ENCODE results near the gene DPP8.
"Not testable (repeated sequence)": the region's sequence is repeated elsewhere in the genome, so short reads cannot be mapped to it uniquely, and the experiment has no call there.

The DPP8 gene

GRCh38 chr15:65399997-65400396 is 117.5 kb downstream of the DPP8 start:
- no peak for TF ChIP-seq CTCF (IDR thresholded peaks at IDR 0.05; ENCODE audit: poor library complexity, severe bottlenecking)
- Histone ChIP-seq H3K27ac (ENCODE audit: poor library complexity, severe bottlenecking) (no peak overlapping the region), H3K36me3 (ENCODE audit: low read depth) (no peaks in the 10 kb centered on the region), H3K9me3 (ENCODE audit: severe bottlenecking) (no peaks in the 10 kb centered on the region), H3K27me3 (ENCODE audit: insufficient read depth, poor library complexity, severe bottlenecking) (peaks cover 42% of the 10 kb centered on the region), H3K4me3 (ENCODE audit: severe bottlenecking) (no peak overlapping the region), H3K4me1 (ENCODE audit: insufficient read depth, poor library complexity, severe bottlenecking) (no peaks in the 10 kb centered on the region)
- ATAC-seq (ENCODE audit: low read depth) (no peak), DNase-seq (ENCODE audit: low spot score) (no peak)

GRCh38 chr15:65399001-65399706 is 118.3 kb downstream of the DPP8 start:
- no peaks in the 10 kb centered on the region for H3K4me1 ChIP-seq (ENCODE audit: insufficient read depth, poor library complexity, severe bottlenecking)
- no peak overlapping the region for H3K27ac ChIP-seq (ENCODE audit: poor library complexity, severe bottlenecking)
- H3K4me3 ChIP-seq (ENCODE audit: severe bottlenecking), result no peak overlapping the region
- no peak for TF ChIP-seq CTCF (IDR thresholded peaks at IDR 0.05; ENCODE audit: poor library complexity, severe bottlenecking)
- no peak for ATAC-seq (ENCODE audit: low read depth)
- H3K9me3 ChIP-seq (ENCODE audit: severe bottlenecking), result no peaks in the 10 kb centered on the region
- no peak for DNase-seq (ENCODE audit: low spot score)
- no peaks in the 10 kb centered on the region for H3K36me3 ChIP-seq (ENCODE audit: low read depth)
- H3K27me3 ChIP-seq (ENCODE audit: insufficient read depth, poor library complexity, severe bottlenecking), result peaks cover 51% of the 10 kb centered on the region

- not testable (repeated sequence) for ATAC-seq (ENCODE audit: low read depth); H3K27ac ChIP-seq (ENCODE audit: poor library complexity, severe bottlenecking); DNase-seq (ENCODE audit: low spot score); H3K4me3 ChIP-seq (ENCODE audit: severe bottlenecking); H3K4me1 ChIP-seq (ENCODE audit: insufficient read depth, poor library complexity, severe bottlenecking); H3K9me3 ChIP-seq (ENCODE audit: severe bottlenecking); H3K36me3 ChIP-seq (ENCODE audit: low read depth)
- peaks cover 58% of the 10 kb centered on the region for H3K27me3 ChIP-seq (ENCODE audit: insufficient read depth, poor library complexity, severe bottlenecking)
These were observed 119.0 kb downstream of the DPP8 start for GRCh38 chr15:65398486-65398885.

GRCh38 chr15:65396965-65397317 is 120.5 kb downstream of the DPP8 start:
- Histone ChIP-seq H3K27me3 (ENCODE audit: insufficient read depth, poor library complexity, severe bottlenecking) (peaks cover 66% of the 10 kb centered on the region), H3K9me3 (ENCODE audit: severe bottlenecking) (no peaks in the 10 kb centered on the region), H3K27ac (ENCODE audit: poor library complexity, severe bottlenecking) (no peak overlapping the region), H3K4me3 (ENCODE audit: severe bottlenecking) (no peak overlapping the region), H3K36me3 (ENCODE audit: low read depth) (no peaks in the 10 kb centered on the region), H3K4me1 (ENCODE audit: insufficient read depth, poor library complexity, severe bottlenecking) (no peaks in the 10 kb centered on the region)
- DNase-seq (ENCODE audit: low spot score) (no peak), ATAC-seq (ENCODE audit: low read depth) (no peak)
- no peak for TF ChIP-seq CTCF (IDR thresholded peaks at IDR 0.05; ENCODE audit: poor library complexity, severe bottlenecking)

GRCh38 chr15:65396283-65396964 is 121.1 kb downstream of the DPP8 start:
- no peaks in the 10 kb centered on the region for H3K4me1 ChIP-seq (ENCODE audit: insufficient read depth, poor library complexity, severe bottlenecking)
- H3K27me3 ChIP-seq (ENCODE audit: insufficient read depth, poor library complexity, severe bottlenecking), result peaks cover 66% of the 10 kb centered on the region
- ATAC-seq (ENCODE audit: low read depth) (no peak), DNase-seq (ENCODE audit: low spot score) (no peak)
- H3K4me3 ChIP-seq (ENCODE audit: severe bottlenecking), result no peak overlapping the region
- H3K9me3 ChIP-seq (ENCODE audit: severe bottlenecking), result no peaks in the 10 kb centered on the region
- H3K36me3 ChIP-seq (ENCODE audit: low read depth), result no peaks in the 10 kb centered on the region
- no peak overlapping the region for H3K27ac ChIP-seq (ENCODE audit: poor library complexity, severe bottlenecking)
- TF ChIP-seq CTCF (IDR thresholded peaks at IDR 0.05; ENCODE audit: poor library complexity, severe bottlenecking), result no peak

Measured in RWPE2 (cell line).